ENCODE measurements around the gene IFT81.

The IFT81 gene

GRCh38 chr12:110248096-110248447, 123.9 kb downstream of the IFT81 start:
- Histone ChIP-seq H3K9ac (ENCODE audit: low read length) (no peak overlapping the region), H3K4me2 (ENCODE audit: low read depth, low read length) (no peak overlapping the region), H3K4me3 (ENCODE audit: low read length) (no peak overlapping the region), H4K20me1 (ENCODE audit: insufficient read depth, low read length) (no peaks in the 10 kb centered on the region), H3K4me1 (ENCODE audit: low read length) (no peaks in the 10 kb centered on the region), H3K79me2 (ENCODE audit: low read length) (no peaks in the 10 kb centered on the region), H3K36me3 (replicated peaks; ENCODE audit: insufficient read depth, low read length) (no peaks in the 10 kb centered on the region), H3F3A (ENCODE audit: insufficient read depth, low read length) (no peaks in the 10 kb centered on the region), H3K27ac (ENCODE audit: low read length) (no peak overlapping the region), H3K9me3 (replicated peaks; ENCODE audit: insufficient read depth, low read length) (no peaks in the 10 kb centered on the region), H3K27me3 (replicated peaks; ENCODE audit: insufficient read depth, low read length) (no peaks in the 10 kb centered on the region), H3K9me2 (replicated peaks; ENCODE audit: insufficient read depth, low read length) (no peaks in the 10 kb centered on the region), H2AFZ (ENCODE audit: low read length) (no peak overlapping the region)
- DNase-seq, result no peak
- TF ChIP-seq EZH2phosphoT487 (IDR thresholded peaks at IDR 0.05; ENCODE audit: low read length) (no peak), EZH2 (optimal IDR thresholded peaks at IDR 0.05; ENCODE audit: low read depth, low read length) (no peak), CTCF (IDR thresholded peaks at IDR 0.05; ENCODE audit: low read length) (no peak)

GRCh38 chr12:110249105-110249504, 124.9 kb downstream of the IFT81 start:
- Histone ChIP-seq H3K27me3 (replicated peaks; ENCODE audit: insufficient read depth, low read length) (no peaks in the 10 kb centered on the region), H3F3A (ENCODE audit: insufficient read depth, low read length) (no peaks in the 10 kb centered on the region), H3K4me2 (ENCODE audit: low read depth, low read length) (no peak overlapping the region), H3K9me3 (replicated peaks; ENCODE audit: insufficient read depth, low read length) (no peaks in the 10 kb centered on the region), H3K4me1 (ENCODE audit: low read length) (no peaks in the 10 kb centered on the region), H3K4me3 (ENCODE audit: low read length) (no peak overlapping the region), H3K9ac (ENCODE audit: low read length) (no peak overlapping the region), H4K20me1 (ENCODE audit: insufficient read depth, low read length) (no peaks in the 10 kb centered on the region), H2AFZ (ENCODE audit: low read length) (no peak overlapping the region), H3K79me2 (ENCODE audit: low read length) (no peaks in the 10 kb centered on the region), H3K36me3 (replicated peaks; ENCODE audit: insufficient read depth, low read length) (no peaks in the 10 kb centered on the region), H3K27ac (ENCODE audit: low read length) (no peak overlapping the region), H3K9me2 (replicated peaks; ENCODE audit: insufficient read depth, low read length) (no peaks in the 10 kb centered on the region)
- DNase-seq, result no peak
- TF ChIP-seq EZH2 (optimal IDR thresholded peaks at IDR 0.05; ENCODE audit: low read depth, low read length) (no peak), EZH2phosphoT487 (IDR thresholded peaks at IDR 0.05; ENCODE audit: low read length) (no peak)

GRCh38 chr12:110249716-110250225, 125.6 kb downstream of the IFT81 start:
- no peaks in the 10 kb centered on the region for H3K36me3 ChIP-seq (replicated peaks; ENCODE audit: insufficient read depth, low read length)
- H4K20me1 ChIP-seq (ENCODE audit: insufficient read depth, low read length), result no peaks in the 10 kb centered on the region
- no peak overlapping the region for H2AFZ ChIP-seq (ENCODE audit: low read length)
- DNase-seq, result no peak
- H3F3A ChIP-seq (ENCODE audit: insufficient read depth, low read length), result no peaks in the 10 kb centered on the region
- TF ChIP-seq EZH2 (optimal IDR thresholded peaks at IDR 0.05; ENCODE audit: low read depth, low read length), result no peak
- no peak for TF ChIP-seq EZH2phosphoT487 (IDR thresholded peaks at IDR 0.05; ENCODE audit: low read length)
- no peak for TF ChIP-seq CTCF (IDR thresholded peaks at IDR 0.05; ENCODE audit: low read length)
- H3K9ac ChIP-seq (ENCODE audit: low read length), result no peak overlapping the region
- H3K9me2 ChIP-seq (replicated peaks; ENCODE audit: insufficient read depth, low read length), result no peaks in the 10 kb centered on the region
- H3K4me3 ChIP-seq (ENCODE audit: low read length), result no peak overlapping the region
- H3K4me2 ChIP-seq (ENCODE audit: low read depth, low read length), result no peak overlapping the region
- H3K9me3 ChIP-seq (replicated peaks; ENCODE audit: insufficient read depth, low read length), result no peaks in the 10 kb centered on the region
- no peak overlapping the region for H3K27ac ChIP-seq (ENCODE audit: low read length)
- H3K27me3 ChIP-seq (replicated peaks; ENCODE audit: insufficient read depth, low read length), result no peaks in the 10 kb centered on the region
- H3K4me1 ChIP-seq (ENCODE audit: low read length), result no peaks in the 10 kb centered on the region
- no peaks in the 10 kb centered on the region for H3K79me2 ChIP-seq (ENCODE audit: low read length)

- H3K79me2 ChIP-seq (ENCODE audit: low read length), result no peaks in the 10 kb centered on the region
- no peaks in the 10 kb centered on the region for H3K9me2 ChIP-seq (replicated peaks; ENCODE audit: insufficient read depth, low read length)
- no peak for DNase-seq
- H3K27ac ChIP-seq (ENCODE audit: low read length), result no peak overlapping the region
- H3K4me1 ChIP-seq (ENCODE audit: low read length), result no peaks in the 10 kb centered on the region
- H3K27me3 ChIP-seq (replicated peaks; ENCODE audit: insufficient read depth, low read length), result no peaks in the 10 kb centered on the region
- no peak for TF ChIP-seq EZH2 (optimal IDR thresholded peaks at IDR 0.05; ENCODE audit: low read depth, low read length)
- no peak for TF ChIP-seq CTCF (IDR thresholded peaks at IDR 0.05; ENCODE audit: low read length)
- no peak for TF ChIP-seq EZH2phosphoT487 (IDR thresholded peaks at IDR 0.05; ENCODE audit: low read length)
- H3F3A ChIP-seq (ENCODE audit: insufficient read depth, low read length), result no peaks in the 10 kb centered on the region
- H3K4me3 ChIP-seq (ENCODE audit: low read length), result no peak overlapping the region
- no peak overlapping the region for H3K4me2 ChIP-seq (ENCODE audit: low read depth, low read length)
- H3K9ac ChIP-seq (ENCODE audit: low read length), result no peak overlapping the region
- no peaks in the 10 kb centered on the region for H4K20me1 ChIP-seq (ENCODE audit: insufficient read depth, low read length)
- no peaks in the 10 kb centered on the region for H3K36me3 ChIP-seq (replicated peaks; ENCODE audit: insufficient read depth, low read length)
- no peaks in the 10 kb centered on the region for H3K9me3 ChIP-seq (replicated peaks; ENCODE audit: insufficient read depth, low read length)
- H2AFZ ChIP-seq (ENCODE audit: low read length), result no peak overlapping the region
Measured at GRCh38 chr12:110251381-110251780, 127.2 kb downstream of the IFT81 start.
